GM23248 (cell line): Measurements from ENCODE around the gene TAOK3.

Experiments
- EZH2 ChIP-seq: fragments of 200-600 bp; sonication (generic); IDR thresholded peaks from 2 replicates; pipeline ENCODE4 v1.6.1; 2018; ENCODE audit warnings: antibody characterized with exemption, mild to moderate bottlenecking; ENCODE audit not compliant: insufficient read depth, poor library complexity, severe bottlenecking
- EZH2phosphoT487 ChIP-seq: fragments of 200-600 bp; sonication (generic); IDR thresholded peaks from 2 replicates; pipeline ENCODE4 v1.6.1; 2018; ENCODE audit warnings: antibody characterized with exemption, moderate library complexity, mild to moderate bottlenecking, low read depth; ENCODE audit not compliant: insufficient read depth

- TF ChIP-seq EZH2 = no peak
- TF ChIP-seq EZH2phosphoT487 = no peak
Measured at GRCh38 chr12:118318744-118319143, 54.0 kb downstream of the TAOK3 start.
